HCT116 (cell line): ENCODE measurements around the gene RCOR3. TPM values are rescaled to one million over a fixed set of nuclear protein-coding genes. Genes with fewer than 3 reads are reported as not detected.

ENCODE experiments used
- ATAC-seq: fragments of 200-7000 bp; cut with Tn5 transposase; 2 replicates; pipeline ENCODE4 v1.9.1; 2020; ENCODE audit warnings: mild to moderate bottlenecking, moderate library complexity
- BruUV-seq: library from RNA; stranded (reverse); fragments of 400-500 nt; replicated peaks from 2 replicates; lab custom pipeline; 2021; lab: Mats Ljungman, UMichigan
- CTCF ChIA-PET: fragments of 300-600 bp; sonication (Branson Sonifier 250); formaldehyde crosslinking; loops from one replicate; lab custom pipeline; 2021; ENCODE audit warnings: antibody characterized with exemption; lab: Charles Lee
- POLR2A ChIA-PET: fragments of 300-600, 350-600 bp; sonication (Branson Sonifier 250); formaldehyde crosslinking; loops from one replicate; lab custom pipeline; 2021; ENCODE audit warnings: antibody characterized with exemption; lab: Charles Lee
- RAD21 ChIA-PET, 2 experiments: fragments of 300-600 bp; sonication (Branson Sonifier 250); formaldehyde crosslinking; loops; one replicate each; lab custom pipeline; 2023; ENCODE audit warnings: low total read pairs in 2 of 2; ENCODE audit not compliant: uncharacterized antibody in 2 of 2, unreplicated experiment in 2 of 2, low non-redundant PET in 1 of 2; lab: Charles Lee
- DNase-seq: peaks from one replicate; pipeline ENCODE4 v3.0.0-alpha.2; 2010; ENCODE audit warnings: low read depth, low spot score
- H2AFZ ChIP-seq: fragments of 200-600 bp; shearing (Covaris generic), sonication (generic); 2 replicates; pipeline ENCODE4 v1.6.1; 2017; ENCODE audit warnings: low read depth, mixed run types, mixed read lengths, antibody characterized with exemption, low read length; ENCODE audit not compliant: poor library complexity, severe bottlenecking
- H3K27ac ChIP-seq: 2 replicates; pipeline ENCODE4 v1.5.1; 2012; ENCODE audit warnings: low read depth, low read length
- H3K27me3 ChIP-seq: fragments of 200-600 bp; sonication (generic); 2 replicates; pipeline ENCODE4 v1.6.1; 2016; ENCODE audit warnings: mixed run types, low read length, mixed read lengths; ENCODE audit not compliant: insufficient read depth
- H3K36me3 ChIP-seq, 2 experiments: fragments of 200-500 bp in 1 of 2; fragments of 200-600 bp in 1 of 2; sonication (Bioruptor generic) in 1 of 2; sonication (generic) in 1 of 2; 2 replicates each; pipeline versions ENCODE4 v1.5.1 to v1.6.1; 2014 to 2016; ENCODE audit warnings: low read length in 2 of 2, inconsistent platforms in 1 of 2, mixed read lengths in 1 of 2, mixed run types in 1 of 2; ENCODE audit not compliant: insufficient read depth in 2 of 2, control insufficient read depth in 1 of 2
- H3K4me1 ChIP-seq, 2 experiments: fragments of 200-600 bp in 1 of 2; sonication (generic) in 1 of 2; 2 replicates each; pipeline versions ENCODE4 v1.5.1 to v1.6.1; 2012 to 2017; ENCODE audit warnings: low read length in 2 of 2, inconsistent platforms in 1 of 2, mild to moderate bottlenecking in 1 of 2, mixed read lengths in 1 of 2, mixed run types in 1 of 2, moderate library complexity in 1 of 2; ENCODE audit not compliant: insufficient read depth in 2 of 2, control insufficient read depth in 1 of 2
- H3K4me2 ChIP-seq: fragments of 200-600 bp; sonication (generic); 2 replicates; pipeline ENCODE4 v1.6.1; 2017; ENCODE audit warnings: mixed run types, low read length, mixed read lengths
- H3K4me3 ChIP-seq, 2 experiments: fragments of 200-600 bp in 1 of 2; sonication (generic) in 1 of 2; replicated peaks in 1 of 2; 2 replicates each; pipeline ENCODE4 v1.5.1; 2011 to 2016; ENCODE audit warnings: low read length in 2 of 2, control low read depth in 1 of 2, low read depth in 1 of 2, mild to moderate bottlenecking in 1 of 2, mixed read lengths in 1 of 2, mixed run types in 1 of 2
- H3K79me2 ChIP-seq: fragments of 200-600 bp; sonication (generic); 2 replicates; pipeline ENCODE4 v1.6.1; 2017; ENCODE audit warnings: mild to moderate bottlenecking, mixed run types, low read length, moderate library complexity, mixed read lengths; ENCODE audit not compliant: insufficient read depth
- H3K9ac ChIP-seq: fragments of 200-600 bp; sonication (generic); 2 replicates; pipeline ENCODE4 v1.6.1; 2016; ENCODE audit warnings: low read length, mixed read lengths
- H3K9me2 ChIP-seq: fragments of 200-600 bp; sonication (generic), shearing (Covaris generic); 2 replicates; pipeline ENCODE4 v1.6.1; 2017; ENCODE audit warnings: mixed run types, mild to moderate bottlenecking, moderate library complexity; ENCODE audit not compliant: insufficient read depth
- H3K9me3 ChIP-seq, 2 experiments: fragments of 200-500 bp in 1 of 2; fragments of 200-600 bp in 1 of 2; sonication (Bioruptor generic) in 1 of 2; sonication (generic) in 1 of 2; 2 replicates each; pipeline ENCODE4 v1.6.1; 2014 to 2017; ENCODE audit warnings: low read length in 2 of 2, mixed read lengths in 2 of 2, inconsistent platforms in 1 of 2, low read depth in 1 of 2, mild to moderate bottlenecking in 1 of 2, mixed run types in 1 of 2, moderate library complexity in 1 of 2; ENCODE audit not compliant: control insufficient read depth in 1 of 2, insufficient read depth in 1 of 2
- H4K20me1 ChIP-seq: fragments of 200-600 bp; sonication (generic), shearing (Covaris generic); 2 replicates; pipeline ENCODE4 v1.6.1; 2017; ENCODE audit warnings: mixed run types, mild to moderate bottlenecking, moderate library complexity; ENCODE audit not compliant: insufficient read depth
- CBX3 ChIP-seq: IDR thresholded peaks from 2 replicates; pipeline ENCODE4 v1.6.1; 2012; ENCODE audit warnings: low read depth
- CEBPB ChIP-seq: IDR thresholded peaks from 2 replicates; pipeline ENCODE4 v1.6.1; 2012; ENCODE audit warnings: low read depth
- ELF1 ChIP-seq: IDR thresholded peaks from 2 replicates; pipeline ENCODE4 v1.6.1; 2012; ENCODE audit warnings: low read depth, borderline replicate concordance
- EZH2 ChIP-seq: fragments of 200-600 bp; sonication (generic); IDR thresholded peaks from 2 replicates; pipeline ENCODE4 v1.6.1; 2017; ENCODE audit warnings: antibody characterized with exemption, mixed run types
- FOSL1 ChIP-seq: IDR thresholded peaks from 2 replicates; pipeline ENCODE4 v1.6.1; 2012; ENCODE audit warnings: low read depth
- JUND ChIP-seq: IDR thresholded peaks from 2 replicates; pipeline ENCODE4 v1.6.1; 2012
- POLR2A ChIP-seq: IDR thresholded peaks from 2 replicates; pipeline ENCODE4 v1.7.0; 2011; ENCODE audit warnings: borderline replicate concordance; ENCODE audit not compliant: insufficient read depth, insufficient read length; ENCODE audit errors: extremely low read depth
- POLR2AphosphoS5 ChIP-seq: IDR thresholded peaks from 2 replicates; pipeline ENCODE4 v1.6.1; 2011; ENCODE audit warnings: mild to moderate bottlenecking, low read depth, low read length, moderate library complexity
- RAD21 ChIP-seq: IDR thresholded peaks from 2 replicates; pipeline ENCODE4 v1.6.1; 2012; ENCODE audit warnings: low read depth, mild to moderate bottlenecking
- SIN3A ChIP-seq: IDR thresholded peaks from 2 replicates; pipeline ENCODE4 v1.6.1; 2012; ENCODE audit warnings: low read depth
- SP1 ChIP-seq: IDR thresholded peaks from 2 replicates; pipeline ENCODE4 v1.6.1; 2012; ENCODE audit warnings: low read depth
- SRF ChIP-seq: IDR thresholded peaks from 2 replicates; pipeline ENCODE4 v1.6.1; 2012; ENCODE audit warnings: low read depth
- ZFX ChIP-seq: fragments of 450-650 bp; IDR thresholded peaks from 2 replicates; pipeline ENCODE4 v1.6.1; 2017
- ZNF274 ChIP-seq: fragments of 200-500 bp; sonication (Bioruptor generic); IDR thresholded peaks from 2 replicates; pipeline ENCODE4 v1.6.1; 2014; ENCODE audit warnings: mild to moderate bottlenecking, low read depth, low read length, inconsistent platforms
- intact Hi-C: fragments of 100-400 bp; cut with micrococcal nuclease; formaldehyde crosslinking; loops from 2 replicates; pipeline ENCODE4 v1.10.0; 2022
- total RNA-seq: library from RNA; stranded (reverse); gene quantifications from one replicate; pipeline ENCODE4 v1.2.1, GENCODE V29; 2021; ENCODE audit not compliant: unreplicated experiment
- TF ChIP-seq, protein P1 (sequence below): IDR thresholded peaks from 2 replicates; pipeline ENCODE4 v1.6.1; 2011; ENCODE audit warnings: mild to moderate bottlenecking, low read length, moderate library complexity; ENCODE audit not compliant: insufficient replicate concordance; ENCODE audit errors: extremely low read depth
- TF ChIP-seq, protein P2 (sequence below): IDR thresholded peaks from 2 replicates; pipeline ENCODE4 v1.6.1; 2012
- TF ChIP-seq, protein P3 (sequence below): IDR thresholded peaks from 2 replicates; pipeline ENCODE4 v1.6.1; 2012; ENCODE audit warnings: low read depth
- TF ChIP-seq, protein P4 (sequence below), 3 experiments: fragments of 200-600 bp in 1 of 3; sonication (generic) in 1 of 3; IDR thresholded peaks in 2 of 3; conservative IDR thresholded peaks in 1 of 3; 2 replicates each; pipeline ENCODE4 v1.5.1; 2012 to 2017; ENCODE audit warnings: low read depth in 2 of 3, low read length in 2 of 3, antibody characterized with exemption in 1 of 3, borderline replicate concordance in 1 of 3, control low read depth in 1 of 3, mild to moderate bottlenecking in 1 of 3, mixed read lengths in 1 of 3, mixed run types in 1 of 3, moderate library complexity in 1 of 3; ENCODE audit not compliant: insufficient read depth in 1 of 3

Gene RCOR3
- total RNA-seq, 1 experiment from 2014 or later: 25.7 TPM

DNA sequence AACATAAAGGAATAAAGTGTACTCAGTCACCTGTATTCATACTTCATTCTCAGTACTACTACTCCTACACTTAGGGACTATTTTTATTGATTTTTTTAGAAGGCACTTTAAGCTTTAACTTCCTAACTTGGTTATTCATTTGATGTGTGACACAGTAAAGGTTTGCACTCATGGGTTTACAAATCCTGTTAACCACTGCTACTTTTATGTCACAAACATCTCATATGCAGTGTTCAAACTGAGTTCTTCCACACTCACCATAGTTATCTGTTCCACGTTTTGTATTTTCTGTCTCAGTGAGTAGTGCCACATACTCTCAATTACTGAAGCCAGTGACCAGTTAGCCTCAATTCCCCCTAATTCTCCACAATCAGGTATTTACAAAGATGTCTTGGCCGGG, 33.2 kb downstream of the RCOR3 start:
- Histone ChIP-seq H4K20me1 (no peaks in the 10 kb centered on the region; the same call in 1 of the 2 replicates), H3K9me3 (no peaks in the 10 kb centered on the region), H3K27me3 (no peaks in the 10 kb centered on the region), H3K9me2 (no peaks in the 10 kb centered on the region), H3K4me2 (no peak overlapping the region), H3K9ac (no peak overlapping the region), H3K79me2 (no peaks in the 10 kb centered on the region), H3K4me1 (no peaks in the 10 kb centered on the region), H3K4me3 (no peak overlapping the region), H2AFZ (no peak overlapping the region), H3K36me3 (peaks cover 10 to 35% of the 10 kb centered on the region in 2 experiments; a peak in 2 of 4 replicates), H3K27ac (no peak overlapping the region)
- DNase-seq: no peak
- POLR2A ChIA-PET: no interaction called here
- CTCF ChIA-PET: no interaction called here
- TF ChIP-seq SRF (no peak), EZH2 (no peak), ELF1 (no peak), SIN3A (no peak), JUND (no peak), SP1 (no peak), POLR2AphosphoS5 (no peak), FOSL1 (no peak), CEBPB (no peak), CBX3 (no peak), ZNF274 (no peak), RAD21 (no peak), ZFX (no peak), POLR2A (no peak)
- TF ChIP-seq, protein P1, sequence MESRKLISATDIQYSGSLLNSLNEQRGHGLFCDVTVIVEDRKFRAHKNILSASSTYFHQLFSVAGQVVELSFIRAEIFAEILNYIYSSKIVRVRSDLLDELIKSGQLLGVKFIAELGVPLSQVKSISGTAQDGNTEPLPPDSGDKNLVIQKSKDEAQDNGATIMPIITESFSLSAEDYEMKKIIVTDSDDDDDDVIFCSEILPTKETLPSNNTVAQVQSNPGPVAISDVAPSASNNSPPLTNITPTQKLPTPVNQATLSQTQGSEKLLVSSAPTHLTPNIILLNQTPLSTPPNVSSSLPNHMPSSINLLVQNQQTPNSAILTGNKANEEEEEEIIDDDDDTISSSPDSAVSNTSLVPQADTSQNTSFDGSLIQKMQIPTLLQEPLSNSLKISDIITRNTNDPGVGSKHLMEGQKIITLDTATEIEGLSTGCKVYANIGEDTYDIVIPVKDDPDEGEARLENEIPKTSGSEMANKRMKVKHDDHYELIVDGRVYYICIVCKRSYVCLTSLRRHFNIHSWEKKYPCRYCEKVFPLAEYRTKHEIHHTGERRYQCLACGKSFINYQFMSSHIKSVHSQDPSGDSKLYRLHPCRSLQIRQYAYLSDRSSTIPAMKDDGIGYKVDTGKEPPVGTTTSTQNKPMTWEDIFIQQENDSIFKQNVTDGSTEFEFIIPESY: no peak
- TF ChIP-seq, protein P2, sequence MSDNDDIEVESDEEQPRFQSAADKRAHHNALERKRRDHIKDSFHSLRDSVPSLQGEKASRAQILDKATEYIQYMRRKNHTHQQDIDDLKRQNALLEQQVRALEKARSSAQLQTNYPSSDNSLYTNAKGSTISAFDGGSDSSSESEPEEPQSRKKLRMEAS: no peak
- TF ChIP-seq, protein P3, sequence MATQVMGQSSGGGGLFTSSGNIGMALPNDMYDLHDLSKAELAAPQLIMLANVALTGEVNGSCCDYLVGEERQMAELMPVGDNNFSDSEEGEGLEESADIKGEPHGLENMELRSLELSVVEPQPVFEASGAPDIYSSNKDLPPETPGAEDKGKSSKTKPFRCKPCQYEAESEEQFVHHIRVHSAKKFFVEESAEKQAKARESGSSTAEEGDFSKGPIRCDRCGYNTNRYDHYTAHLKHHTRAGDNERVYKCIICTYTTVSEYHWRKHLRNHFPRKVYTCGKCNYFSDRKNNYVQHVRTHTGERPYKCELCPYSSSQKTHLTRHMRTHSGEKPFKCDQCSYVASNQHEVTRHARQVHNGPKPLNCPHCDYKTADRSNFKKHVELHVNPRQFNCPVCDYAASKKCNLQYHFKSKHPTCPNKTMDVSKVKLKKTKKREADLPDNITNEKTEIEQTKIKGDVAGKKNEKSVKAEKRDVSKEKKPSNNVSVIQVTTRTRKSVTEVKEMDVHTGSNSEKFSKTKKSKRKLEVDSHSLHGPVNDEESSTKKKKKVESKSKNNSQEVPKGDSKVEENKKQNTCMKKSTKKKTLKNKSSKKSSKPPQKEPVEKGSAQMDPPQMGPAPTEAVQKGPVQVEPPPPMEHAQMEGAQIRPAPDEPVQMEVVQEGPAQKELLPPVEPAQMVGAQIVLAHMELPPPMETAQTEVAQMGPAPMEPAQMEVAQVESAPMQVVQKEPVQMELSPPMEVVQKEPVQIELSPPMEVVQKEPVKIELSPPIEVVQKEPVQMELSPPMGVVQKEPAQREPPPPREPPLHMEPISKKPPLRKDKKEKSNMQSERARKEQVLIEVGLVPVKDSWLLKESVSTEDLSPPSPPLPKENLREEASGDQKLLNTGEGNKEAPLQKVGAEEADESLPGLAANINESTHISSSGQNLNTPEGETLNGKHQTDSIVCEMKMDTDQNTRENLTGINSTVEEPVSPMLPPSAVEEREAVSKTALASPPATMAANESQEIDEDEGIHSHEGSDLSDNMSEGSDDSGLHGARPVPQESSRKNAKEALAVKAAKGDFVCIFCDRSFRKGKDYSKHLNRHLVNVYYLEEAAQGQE: no peak
- TF ChIP-seq, protein P4, sequence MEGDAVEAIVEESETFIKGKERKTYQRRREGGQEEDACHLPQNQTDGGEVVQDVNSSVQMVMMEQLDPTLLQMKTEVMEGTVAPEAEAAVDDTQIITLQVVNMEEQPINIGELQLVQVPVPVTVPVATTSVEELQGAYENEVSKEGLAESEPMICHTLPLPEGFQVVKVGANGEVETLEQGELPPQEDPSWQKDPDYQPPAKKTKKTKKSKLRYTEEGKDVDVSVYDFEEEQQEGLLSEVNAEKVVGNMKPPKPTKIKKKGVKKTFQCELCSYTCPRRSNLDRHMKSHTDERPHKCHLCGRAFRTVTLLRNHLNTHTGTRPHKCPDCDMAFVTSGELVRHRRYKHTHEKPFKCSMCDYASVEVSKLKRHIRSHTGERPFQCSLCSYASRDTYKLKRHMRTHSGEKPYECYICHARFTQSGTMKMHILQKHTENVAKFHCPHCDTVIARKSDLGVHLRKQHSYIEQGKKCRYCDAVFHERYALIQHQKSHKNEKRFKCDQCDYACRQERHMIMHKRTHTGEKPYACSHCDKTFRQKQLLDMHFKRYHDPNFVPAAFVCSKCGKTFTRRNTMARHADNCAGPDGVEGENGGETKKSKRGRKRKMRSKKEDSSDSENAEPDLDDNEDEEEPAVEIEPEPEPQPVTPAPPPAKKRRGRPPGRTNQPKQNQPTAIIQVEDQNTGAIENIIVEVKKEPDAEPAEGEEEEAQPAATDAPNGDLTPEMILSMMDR (IDR thresholded peaks at IDR 0.05 in 2 of 3, conservative IDR thresholded peaks at IDR 0.05 in 1 of 3; ENCODE audit: borderline replicate concordance in 1 of 3, insufficient read depth in 1 of 3, low read depth in 2 of 3, low read length in 2 of 3): no peak
- RAD21 ChIA-PET: no interaction called here
- intact Hi-C loops: no loop called here
- no TSS peak for BruUV-seq
- ATAC-seq: no peak
